NCI-H1105 treated with DMSO at 0.1 percent for 48 hours (cell line): ENCODE data around the gene CNTNAP3.
"Not testable (repeated sequence)": the region's sequence is repeated elsewhere in the genome, so short reads cannot be mapped to it uniquely, and the experiment has no call there.

Source experiments
- DNase-seq: peaks from one replicate; lab custom pipeline; 2025; lab: John Stamatoyannopoulos, UW

The CNTNAP3 gene

GRCh38 chr9:39067683-39068082, 220.3 kb downstream of the CNTNAP3 start:
- DNase-seq = not testable (repeated sequence)

GRCh38 chr9:39062966-39063365, 225.0 kb downstream of the CNTNAP3 start:
- not testable (repeated sequence) for DNase-seq

GRCh38 chr9:39054453-39054852, 233.5 kb downstream of the CNTNAP3 start:
- not testable (repeated sequence) for DNase-seq

GRCh38 chr9:39046833-39047232, 241.1 kb downstream of the CNTNAP3 start:
- DNase-seq = not testable (repeated sequence)

- not testable (repeated sequence) for DNase-seq
These were observed 245.6 kb downstream of the CNTNAP3 start for GRCh38 chr9:39042352-39042803.

- DNase-seq = not testable (repeated sequence)
These were observed 246.2 kb downstream of the CNTNAP3 start for GRCh38 chr9:39041774-39042173.

- not testable (repeated sequence) for DNase-seq
These were observed 248.8 kb downstream of the CNTNAP3 start for GRCh38 chr9:39039148-39039547.

GRCh38 chr9:39038221-39038620, 249.7 kb downstream of the CNTNAP3 start:
- DNase-seq = not testable (repeated sequence)

GRCh38 chr9:39033849-39034248, 254.1 kb downstream of the CNTNAP3 start:
- not testable (repeated sequence) for DNase-seq

- not testable (repeated sequence) for DNase-seq
These were observed 257.6 kb downstream of the CNTNAP3 start for GRCh38 chr9:39030204-39031019.

GRCh38 chr9:39028855-39029254, 259.1 kb downstream of the CNTNAP3 start:
- not testable (repeated sequence) for DNase-seq

GRCh38 chr9:39028168-39028567, 259.8 kb downstream of the CNTNAP3 start:
- DNase-seq = not testable (repeated sequence)

GRCh38 chr9:39025911-39026588, 261.9 kb downstream of the CNTNAP3 start:
- not testable (repeated sequence) for DNase-seq
